ENCODE data around the gene UBR1.
"Not testable (repeated sequence)": the region's sequence is repeated elsewhere in the genome, so short reads cannot be mapped to it uniquely, and the experiment has no call there.

Gene UBR1

DNA sequence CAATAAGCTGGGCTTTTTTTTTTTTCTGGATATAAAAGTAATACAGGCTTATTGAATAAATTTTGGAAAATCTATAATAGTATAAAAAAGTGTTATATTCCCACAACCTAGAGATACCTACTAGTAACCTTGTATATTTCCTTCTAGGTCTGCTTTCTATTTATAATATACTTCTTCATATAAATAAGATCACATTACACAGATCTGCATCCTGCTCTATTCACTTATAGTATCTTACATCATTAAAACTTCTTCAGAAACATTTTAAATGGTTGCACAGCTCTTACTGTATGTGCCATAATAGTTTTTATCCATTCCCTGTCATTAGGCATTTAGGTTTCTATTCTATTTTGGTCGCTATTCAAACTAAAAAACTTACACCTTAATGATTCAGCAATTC lies 98.3 kb downstream of the UBR1 start:
- Histone ChIP-seq H3K79me2 (ENCODE audit: insufficient read depth, low read length) (no peaks in the 10 kb centered on the region), H3K36me3 (ENCODE audit: low read length) (peaks cover 56% of the 10 kb centered on the region), H4K20me1 (ENCODE audit: low read depth, low read length) (no peaks in the 10 kb centered on the region), H3K4me3 (ENCODE audit: insufficient read depth, low read length, poor library complexity, severe bottlenecking) (no peak overlapping the region), H3K4me2 (ENCODE audit: low read depth, low read length, poor library complexity, severe bottlenecking) (no peak overlapping the region), H3K9me3 (ENCODE audit: insufficient read depth, low read length) (peaks cover 15% of the 10 kb centered on the region; the same call in 1 of the 2 replicates), H3F3A (ENCODE audit: insufficient read depth) (no peaks in the 10 kb centered on the region), H3K9ac (ENCODE audit: low read length) (no peak overlapping the region), H3K27me3 (ENCODE audit: low read length) (no peaks in the 10 kb centered on the region), H3K27ac (ENCODE audit: low read depth, low read length) (no peak overlapping the region), H3K9me2 (replicated peaks; ENCODE audit: insufficient read depth, low read length) (no peaks in the 10 kb centered on the region), H2AFZ (ENCODE audit: low read depth, low read length, severe bottlenecking) (no peak overlapping the region)
- TF ChIP-seq, protein P1, sequence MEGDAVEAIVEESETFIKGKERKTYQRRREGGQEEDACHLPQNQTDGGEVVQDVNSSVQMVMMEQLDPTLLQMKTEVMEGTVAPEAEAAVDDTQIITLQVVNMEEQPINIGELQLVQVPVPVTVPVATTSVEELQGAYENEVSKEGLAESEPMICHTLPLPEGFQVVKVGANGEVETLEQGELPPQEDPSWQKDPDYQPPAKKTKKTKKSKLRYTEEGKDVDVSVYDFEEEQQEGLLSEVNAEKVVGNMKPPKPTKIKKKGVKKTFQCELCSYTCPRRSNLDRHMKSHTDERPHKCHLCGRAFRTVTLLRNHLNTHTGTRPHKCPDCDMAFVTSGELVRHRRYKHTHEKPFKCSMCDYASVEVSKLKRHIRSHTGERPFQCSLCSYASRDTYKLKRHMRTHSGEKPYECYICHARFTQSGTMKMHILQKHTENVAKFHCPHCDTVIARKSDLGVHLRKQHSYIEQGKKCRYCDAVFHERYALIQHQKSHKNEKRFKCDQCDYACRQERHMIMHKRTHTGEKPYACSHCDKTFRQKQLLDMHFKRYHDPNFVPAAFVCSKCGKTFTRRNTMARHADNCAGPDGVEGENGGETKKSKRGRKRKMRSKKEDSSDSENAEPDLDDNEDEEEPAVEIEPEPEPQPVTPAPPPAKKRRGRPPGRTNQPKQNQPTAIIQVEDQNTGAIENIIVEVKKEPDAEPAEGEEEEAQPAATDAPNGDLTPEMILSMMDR (IDR thresholded peaks at IDR 0.05; ENCODE audit: insufficient read depth, low read length, poor library complexity, severe bottlenecking): no peak
- no peak for TF ChIP-seq EZH2phosphoT487 (conservative IDR thresholded peaks at IDR 0.05; ENCODE audit: low read length)

DNA sequence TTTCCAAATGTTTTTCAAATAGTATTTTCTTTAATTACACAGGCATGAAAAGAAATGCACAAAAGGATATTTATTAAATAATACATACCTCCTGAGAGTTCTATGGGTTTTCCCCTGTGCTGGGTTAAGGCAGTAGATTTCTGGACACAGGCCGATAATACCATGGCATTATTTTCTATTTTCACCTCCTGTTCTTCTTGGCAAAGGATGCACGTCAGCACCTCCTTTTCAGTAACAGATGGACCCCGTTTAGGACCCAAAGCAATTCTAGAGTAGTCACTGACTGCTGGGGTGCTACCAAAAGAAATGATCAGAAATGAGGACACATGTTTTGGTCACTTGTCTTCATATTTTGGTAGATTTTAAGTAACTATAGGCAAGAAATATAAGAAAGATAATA lies 98.8 kb downstream of the UBR1 start:
- no peaks in the 10 kb centered on the region for H3F3A ChIP-seq (ENCODE audit: insufficient read depth)
- no peak overlapping the region for H2AFZ ChIP-seq (ENCODE audit: low read depth, low read length, severe bottlenecking)
- peaks cover 53% of the 10 kb centered on the region for H3K36me3 ChIP-seq (ENCODE audit: low read length)
- H4K20me1 ChIP-seq (ENCODE audit: low read depth, low read length): no peaks in the 10 kb centered on the region
- H3K4me2 ChIP-seq (ENCODE audit: low read depth, low read length, poor library complexity, severe bottlenecking): no peak overlapping the region
- H3K27ac ChIP-seq (ENCODE audit: low read depth, low read length): no peak overlapping the region
- no peaks in the 10 kb centered on the region for H3K9me2 ChIP-seq (replicated peaks; ENCODE audit: insufficient read depth, low read length)
- peaks cover 15% of the 10 kb centered on the region; the same call in 1 of the 2 replicates for H3K9me3 ChIP-seq (ENCODE audit: insufficient read depth, low read length)
- H3K27me3 ChIP-seq (ENCODE audit: low read length): no peaks in the 10 kb centered on the region
- H3K79me2 ChIP-seq (ENCODE audit: insufficient read depth, low read length): no peaks in the 10 kb centered on the region
- TF ChIP-seq, protein P1 (IDR thresholded peaks at IDR 0.05; ENCODE audit: insufficient read depth, low read length, poor library complexity, severe bottlenecking): no peak
- no peak for TF ChIP-seq EZH2phosphoT487 (conservative IDR thresholded peaks at IDR 0.05; ENCODE audit: low read length)
- no peak overlapping the region for H3K9ac ChIP-seq (ENCODE audit: low read length)
- no peak overlapping the region for H3K4me3 ChIP-seq (ENCODE audit: insufficient read depth, low read length, poor library complexity, severe bottlenecking)

DNA sequence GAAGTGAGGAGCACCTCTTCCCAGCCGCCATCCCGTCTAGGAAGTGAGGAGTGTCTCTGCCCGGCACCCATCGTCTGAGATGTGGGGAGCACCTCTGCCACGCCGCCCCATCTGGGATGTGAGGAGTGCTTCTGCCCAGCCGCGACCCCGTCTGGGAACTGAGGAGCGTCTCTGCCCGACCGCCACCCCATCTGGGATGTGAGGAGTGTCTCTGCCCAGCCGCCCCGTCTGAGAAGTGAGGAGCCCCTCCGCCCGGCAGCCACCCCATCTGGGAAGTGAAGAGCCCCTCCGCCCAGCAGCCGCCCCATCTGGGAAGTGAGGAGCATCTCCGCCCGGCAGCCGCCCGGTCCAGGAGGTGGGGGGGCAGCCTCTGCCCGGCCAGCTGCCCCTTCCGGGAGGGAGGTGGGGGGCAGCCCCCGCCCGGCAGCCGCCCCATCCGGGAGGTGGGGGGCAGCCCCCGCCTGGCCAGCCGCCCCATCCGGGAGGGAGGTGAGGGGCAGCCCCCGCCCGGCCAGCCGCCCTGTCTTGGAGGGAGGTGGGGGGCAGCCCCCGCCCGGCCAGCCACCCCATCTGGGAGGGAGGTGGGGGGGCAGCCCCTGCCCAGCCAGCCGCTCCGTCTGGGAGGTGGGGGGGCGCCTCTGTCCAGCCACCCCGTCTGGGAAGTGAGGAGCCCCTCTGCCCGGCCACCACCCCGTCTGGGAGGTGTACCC lies 100.8 kb downstream of the UBR1 start:
- H2AFZ ChIP-seq (ENCODE audit: low read depth, low read length, severe bottlenecking): not testable (repeated sequence)
- peaks cover 41% of the 10 kb centered on the region for H3K36me3 ChIP-seq (ENCODE audit: low read length)
- peaks cover 13% of the 10 kb centered on the region; the same call in 1 of the 2 replicates for H3K9me3 ChIP-seq (ENCODE audit: insufficient read depth, low read length)

DNA sequence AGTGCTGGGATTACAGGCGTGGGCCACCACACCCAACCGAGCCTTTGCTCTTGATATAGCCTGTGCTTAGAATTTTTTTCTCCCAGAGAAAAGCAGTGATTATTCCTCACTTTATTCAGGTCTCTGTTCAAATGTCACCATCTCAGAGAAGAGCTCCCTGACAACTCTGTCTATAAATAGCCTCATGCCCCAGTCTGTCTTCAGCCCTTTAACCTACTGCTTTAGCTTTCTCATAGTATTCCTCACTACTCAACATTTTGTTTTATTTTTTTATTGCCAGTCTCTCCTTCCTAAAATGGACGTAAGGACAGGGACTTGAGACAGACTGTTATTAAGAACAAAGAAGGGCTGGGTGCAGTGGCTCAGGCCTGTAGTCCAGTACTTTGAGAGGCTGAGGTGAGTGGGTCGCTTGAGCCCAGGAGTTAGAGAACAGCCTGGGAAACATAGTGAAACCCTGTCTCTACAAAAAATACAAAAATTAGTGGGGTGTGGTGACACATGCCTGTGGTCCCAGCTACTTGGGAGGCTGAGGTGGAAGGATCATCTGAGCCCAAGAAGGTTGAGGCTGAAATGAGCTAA lies 106.5 kb downstream of the UBR1 start:
- no peaks in the 10 kb centered on the region for H3K27me3 ChIP-seq (ENCODE audit: low read length)
- H3K4me2 ChIP-seq (ENCODE audit: low read depth, low read length, poor library complexity, severe bottlenecking): no peak overlapping the region
- no peaks in the 10 kb centered on the region for H3K79me2 ChIP-seq (ENCODE audit: insufficient read depth, low read length)
- H4K20me1 ChIP-seq (ENCODE audit: low read depth, low read length): no peaks in the 10 kb centered on the region
- H3K27ac ChIP-seq (ENCODE audit: low read depth, low read length): no peak overlapping the region
- no peaks in the 10 kb centered on the region for H3K9me3 ChIP-seq (ENCODE audit: insufficient read depth, low read length)
- H3F3A ChIP-seq (ENCODE audit: insufficient read depth): no peaks in the 10 kb centered on the region
- TF ChIP-seq, protein P1 (IDR thresholded peaks at IDR 0.05; ENCODE audit: insufficient read depth, low read length, poor library complexity, severe bottlenecking): no peak
- TF ChIP-seq EZH2phosphoT487 (conservative IDR thresholded peaks at IDR 0.05; ENCODE audit: low read length): no peak
- no peaks in the 10 kb centered on the region; the same call in 1 of the 2 replicates for H3K36me3 ChIP-seq (ENCODE audit: low read length)
- H2AFZ ChIP-seq (ENCODE audit: low read depth, low read length, severe bottlenecking): no peak overlapping the region
- H3K9ac ChIP-seq (ENCODE audit: low read length): no peak overlapping the region
- H3K4me3 ChIP-seq (ENCODE audit: insufficient read depth, low read length, poor library complexity, severe bottlenecking): no peak overlapping the region
- no peaks in the 10 kb centered on the region for H3K9me2 ChIP-seq (replicated peaks; ENCODE audit: insufficient read depth, low read length)

More for the DNA sequence above, 100.8 kb downstream of the UBR1 start:
- not testable (repeated sequence) for H3K27me3 ChIP-seq (ENCODE audit: low read length); H3F3A ChIP-seq (ENCODE audit: insufficient read depth); H3K27ac ChIP-seq (ENCODE audit: low read depth, low read length); H3K79me2 ChIP-seq (ENCODE audit: insufficient read depth, low read length); H3K9ac ChIP-seq (ENCODE audit: low read length); H3K4me2 ChIP-seq (ENCODE audit: low read depth, low read length, poor library complexity, severe bottlenecking); H3K9me2 ChIP-seq (replicated peaks; ENCODE audit: insufficient read depth, low read length); H4K20me1 ChIP-seq (ENCODE audit: low read depth, low read length); H3K4me3 ChIP-seq (ENCODE audit: insufficient read depth, low read length, poor library complexity, severe bottlenecking)

All from SU-DHL-6 (cell line).